ENCODE measurements around the gene PLCD3.

PLCD3 gene

GRCh38 chr17:45067637-45068036 is 64.7 kb downstream of the PLCD3 start:
- no peak for DNase-seq (ENCODE audit: low spot score)

GRCh38 chr17:45063198-45063597 is 69.1 kb downstream of the PLCD3 start:
- no peak for DNase-seq (ENCODE audit: low spot score)

GRCh38 chr17:45061606-45062205 is 70.6 kb downstream of the PLCD3 start:
- DNase-seq (ENCODE audit: low spot score), result no peak

GRCh38 chr17:45060797-45061605 is 71.3 kb downstream of the PLCD3 start, which contains the start of gene NMT1:
TSS of gene NMT1 (plus strand) at chr17:45061317. CDS start at chr17:45061330, 13 bp downstream.
- DNase-seq (ENCODE audit: low spot score), result peak; percentile 94

- DNase-seq (ENCODE audit: low spot score), result no peak
These were observed 71.9 kb downstream of the PLCD3 start for GRCh38 chr17:45060382-45060796.

Data from HuH-7 (cell line).